Fibroblast of skin of left quadriceps (primary cell): ENCODE results near the gene MDC1.
"Not testable (repeated sequence)": the region's sequence is repeated elsewhere in the genome, so short reads cannot be mapped to it uniquely, and the experiment has no call there.

Source experiments
- DNase-seq, 2 experiments: peaks; one replicate each; pipeline ENCODE4 v3.0.0-alpha.2; 2013; ENCODE audit warnings: low read depth in 2 of 2

The MDC1 gene

DNA sequence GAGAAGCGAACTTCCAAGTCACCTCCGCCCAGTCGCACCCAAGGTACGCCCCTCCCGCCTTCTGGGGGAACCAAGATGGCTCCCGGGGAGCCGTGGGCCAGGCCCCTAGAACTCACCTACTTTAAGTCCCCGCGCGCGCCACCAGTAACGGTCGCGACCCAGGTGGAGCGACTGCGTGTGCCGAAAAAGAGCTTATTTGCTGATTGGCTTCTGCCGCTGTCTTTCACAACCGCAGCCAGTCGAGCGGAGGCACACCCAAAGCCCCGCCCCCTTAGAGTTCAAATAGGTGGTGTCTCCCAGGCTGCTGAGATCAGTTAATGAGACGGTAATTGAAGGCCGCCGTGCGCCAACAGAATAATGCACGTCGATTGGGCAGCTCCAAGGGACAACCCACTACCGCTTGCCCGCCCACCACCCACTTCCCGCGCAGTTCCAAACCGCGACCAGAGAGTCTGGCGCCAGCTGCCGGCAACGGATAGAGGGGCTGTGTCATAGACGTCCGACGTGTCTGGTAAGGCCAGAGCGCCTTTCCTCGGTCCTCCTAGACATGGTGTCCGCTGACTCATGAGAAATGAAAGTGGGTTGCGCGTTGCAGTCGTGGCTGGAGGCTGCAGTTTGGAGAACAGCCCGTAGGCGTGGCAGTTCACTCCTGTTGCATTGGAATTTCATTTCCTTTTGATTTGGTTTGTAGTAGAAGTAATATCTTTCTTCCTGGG lies at the start of gene MDC1:
Gene MDC1, minus strand, starts transcription at position 153 of the 716 bp plus-strand sequence. CDS start 2,106 bp downstream, outside the sequence.
- DNase-seq = peak; percentile 100

DNA sequence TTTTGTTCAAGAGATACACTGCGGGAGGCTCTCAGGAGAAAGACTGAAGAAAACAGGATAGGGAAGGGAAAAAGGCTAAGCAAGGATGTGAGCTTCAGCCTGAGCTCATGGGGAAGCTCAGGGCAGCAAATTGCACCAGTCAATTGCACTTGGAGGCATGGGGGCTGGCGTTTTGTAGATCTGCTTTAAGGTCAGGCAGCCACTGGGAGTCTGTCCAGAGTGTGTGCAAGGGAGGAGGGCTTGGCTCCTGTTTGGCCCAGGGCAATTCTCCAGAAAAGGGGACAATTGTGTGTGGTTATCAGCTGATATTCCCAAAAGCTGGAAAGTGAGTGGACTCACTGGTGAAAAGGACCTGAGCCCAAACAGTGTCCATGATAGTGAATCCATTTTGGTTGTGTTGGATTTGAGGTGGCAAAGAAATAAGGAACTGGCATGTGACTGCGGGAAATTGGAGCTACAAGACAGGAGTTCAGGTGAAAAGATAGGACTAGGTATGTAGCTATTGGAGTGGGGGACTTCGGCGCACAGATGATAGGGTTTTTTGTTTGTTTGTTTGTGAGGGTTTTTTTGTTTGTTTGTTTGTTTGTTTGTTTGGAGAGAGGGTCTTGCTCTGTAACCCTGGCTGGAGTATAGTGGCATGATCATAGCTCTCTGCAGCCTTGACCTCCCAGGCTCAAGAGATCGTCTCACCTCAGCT lies 49.5 kb upstream of the MDC1 start:
- DNase-seq = no peak

- DNase-seq = not testable (repeated sequence)
These were observed 48.4 kb upstream of the MDC1 start for GRCh38 chr6:30765495-30765894.

DNA sequence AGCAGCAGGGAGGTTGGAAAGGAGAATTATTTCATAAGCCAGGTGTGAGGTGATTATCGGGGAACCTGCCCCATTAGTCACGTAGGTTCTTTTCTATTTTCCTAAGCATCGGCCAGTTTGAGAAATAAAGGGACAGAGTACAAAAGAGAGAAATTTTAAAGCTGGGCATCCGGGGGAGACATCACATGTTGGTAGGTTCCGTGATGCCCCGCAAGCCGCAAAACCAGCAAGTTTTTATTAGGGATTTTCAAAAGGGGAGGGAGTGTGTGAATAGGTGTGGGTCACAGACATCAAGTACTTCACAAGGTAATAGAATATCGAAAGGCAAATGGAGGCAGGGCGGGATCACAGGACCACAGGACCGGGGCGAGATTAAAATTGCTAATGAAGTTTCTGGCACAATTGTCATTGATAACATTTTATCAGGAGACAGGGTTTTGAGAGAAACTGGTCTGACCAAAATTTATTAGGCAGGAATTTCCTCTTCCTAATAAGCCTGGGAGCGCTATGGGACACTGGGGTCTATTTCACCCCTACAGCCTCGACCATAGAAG lies 47.5 kb upstream of the MDC1 start:
- DNase-seq = not testable (repeated sequence)

- no peak for DNase-seq
These were observed 46.8 kb upstream of the MDC1 start for GRCh38 chr6:30763618-30764489.

DNA sequence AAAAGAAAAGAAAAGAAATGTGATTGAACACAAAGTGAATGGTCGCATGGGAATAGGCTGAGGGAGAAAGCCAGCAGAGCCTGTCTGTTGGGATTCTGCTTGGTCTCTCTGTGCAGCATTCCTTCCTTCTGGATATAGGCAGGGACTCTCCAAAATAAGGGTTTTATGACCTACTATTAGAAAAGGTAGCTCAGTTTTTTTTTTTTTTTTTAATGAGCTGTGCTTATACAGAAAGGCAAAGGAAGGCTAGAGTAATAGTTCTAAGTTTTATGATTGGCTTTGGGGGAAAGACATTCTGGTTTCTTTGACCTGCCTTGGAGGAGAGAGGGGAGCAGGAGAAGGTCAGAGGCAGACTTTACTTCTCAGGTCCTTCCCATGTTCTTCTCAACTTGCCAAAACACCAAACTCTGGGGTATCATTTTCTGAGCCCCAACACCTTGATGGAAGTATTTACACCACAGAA lies 46.1 kb upstream of the MDC1 start:
- DNase-seq = no peak

DNA sequence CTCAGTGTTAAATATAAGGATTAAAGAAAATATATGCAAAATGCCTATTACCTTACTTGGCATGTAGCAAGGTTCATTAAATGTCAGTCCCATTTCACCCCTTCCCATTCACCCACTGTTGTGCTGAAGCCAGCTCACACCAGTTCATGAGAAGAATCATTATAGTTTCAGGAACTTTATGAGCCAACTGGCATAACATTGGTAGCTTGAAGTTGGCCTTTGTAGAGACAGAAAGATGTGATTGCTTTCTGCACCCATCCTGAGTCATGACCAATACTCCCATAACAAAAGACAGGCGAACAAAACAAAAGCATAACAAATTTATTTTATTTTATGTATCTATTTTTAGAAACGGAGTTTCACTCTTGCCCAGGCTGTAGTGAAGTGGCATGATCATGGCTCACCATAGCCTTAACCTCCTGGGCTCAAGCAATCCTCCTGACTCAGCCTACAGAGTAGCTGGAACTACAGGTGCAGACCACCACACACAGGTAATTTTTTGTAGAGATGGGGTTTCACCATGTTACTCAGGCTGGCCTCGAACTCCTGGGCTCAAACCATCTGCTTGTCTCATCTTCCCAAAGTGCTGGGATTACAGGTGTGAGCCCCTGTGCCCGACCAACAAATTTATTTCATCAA lies 44.8 kb upstream of the MDC1 start:
- DNase-seq = no peak

DNA sequence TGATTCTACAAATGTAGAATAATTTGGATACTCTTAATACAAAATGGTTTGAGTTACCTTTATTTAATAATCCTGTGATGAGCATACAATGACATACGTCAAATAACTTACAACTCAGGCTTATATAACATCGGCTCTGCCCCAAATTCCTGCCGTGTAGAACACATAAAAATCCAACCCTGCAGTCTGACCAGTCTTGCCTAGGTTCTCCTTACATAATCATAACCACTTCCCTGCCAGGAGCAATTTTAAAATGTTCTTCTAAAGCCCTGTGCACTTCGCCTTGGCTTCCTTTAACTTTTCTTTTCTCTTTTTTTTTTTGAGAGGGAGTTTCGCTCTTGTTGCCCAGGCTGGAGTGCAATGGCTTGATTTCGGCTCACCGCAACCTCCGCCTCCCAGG lies 43.5 kb upstream of the MDC1 start:
- DNase-seq = no peak

DNA sequence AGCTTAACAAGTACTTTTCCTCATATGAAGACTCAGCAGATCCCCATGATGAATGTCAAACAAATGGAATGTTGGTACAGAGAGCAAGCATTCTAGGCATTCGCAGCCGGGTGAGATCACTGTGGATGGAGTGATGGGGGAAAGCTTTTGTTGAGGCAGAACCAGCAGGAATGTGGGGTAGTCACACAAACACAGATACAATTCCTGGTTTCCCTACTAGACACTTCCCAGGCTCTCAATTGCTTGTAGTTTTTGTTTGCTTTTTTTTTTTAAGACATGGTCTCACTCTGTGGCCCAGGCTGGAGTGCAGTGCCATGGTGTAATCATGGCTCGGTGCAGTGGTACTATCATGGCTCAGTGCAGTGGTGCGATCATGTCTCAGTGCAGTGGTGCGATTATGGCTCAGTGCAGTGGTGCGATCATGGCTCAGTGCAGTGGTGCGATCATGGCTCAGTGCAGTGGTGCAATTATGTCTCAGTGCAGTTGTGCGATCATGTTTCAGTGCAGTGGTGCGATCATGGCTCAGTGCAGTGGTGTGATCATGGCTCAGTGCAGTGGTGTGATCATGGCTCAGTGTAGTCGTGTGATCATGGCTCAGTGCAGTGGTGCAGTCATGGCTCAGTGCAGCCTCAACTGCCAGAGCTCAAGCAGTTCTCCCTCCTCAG lies 42.6 kb upstream of the MDC1 start:
- peak; percentile 92 for DNase-seq

GRCh38 chr6:30757261-30757904 lies 40.3 kb upstream of the MDC1 start:
- no peak for DNase-seq

- not testable (repeated sequence) for DNase-seq
These were observed 39.4 kb upstream of the MDC1 start for GRCh38 chr6:30756405-30757003.

DNA sequence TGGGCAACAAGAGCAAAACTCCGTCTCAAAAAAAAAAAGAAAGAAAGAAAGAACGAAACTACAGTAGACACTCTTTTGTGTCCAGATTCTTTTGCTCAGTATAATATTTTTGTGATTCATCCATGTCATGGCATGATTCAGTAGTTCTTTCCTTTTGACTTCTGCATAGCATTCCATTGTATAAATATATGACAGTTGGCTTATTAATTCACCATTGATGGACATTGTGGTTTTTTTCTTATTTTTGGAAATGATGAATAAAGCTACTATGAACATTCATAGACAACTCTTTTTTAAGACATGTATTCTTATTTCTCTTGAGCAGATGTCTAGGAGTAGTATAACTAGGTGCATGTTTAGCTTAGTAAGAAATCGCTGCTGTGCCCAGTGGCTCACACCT lies 37.5 kb upstream of the MDC1 start:
- no peak for DNase-seq

GRCh38 chr6:30752157-30752927 lies 35.3 kb upstream of the MDC1 start:
- DNase-seq = peak; percentile 99

- no peak for DNase-seq
These were observed 33.2 kb upstream of the MDC1 start for GRCh38 chr6:30750379-30750668.

DNA sequence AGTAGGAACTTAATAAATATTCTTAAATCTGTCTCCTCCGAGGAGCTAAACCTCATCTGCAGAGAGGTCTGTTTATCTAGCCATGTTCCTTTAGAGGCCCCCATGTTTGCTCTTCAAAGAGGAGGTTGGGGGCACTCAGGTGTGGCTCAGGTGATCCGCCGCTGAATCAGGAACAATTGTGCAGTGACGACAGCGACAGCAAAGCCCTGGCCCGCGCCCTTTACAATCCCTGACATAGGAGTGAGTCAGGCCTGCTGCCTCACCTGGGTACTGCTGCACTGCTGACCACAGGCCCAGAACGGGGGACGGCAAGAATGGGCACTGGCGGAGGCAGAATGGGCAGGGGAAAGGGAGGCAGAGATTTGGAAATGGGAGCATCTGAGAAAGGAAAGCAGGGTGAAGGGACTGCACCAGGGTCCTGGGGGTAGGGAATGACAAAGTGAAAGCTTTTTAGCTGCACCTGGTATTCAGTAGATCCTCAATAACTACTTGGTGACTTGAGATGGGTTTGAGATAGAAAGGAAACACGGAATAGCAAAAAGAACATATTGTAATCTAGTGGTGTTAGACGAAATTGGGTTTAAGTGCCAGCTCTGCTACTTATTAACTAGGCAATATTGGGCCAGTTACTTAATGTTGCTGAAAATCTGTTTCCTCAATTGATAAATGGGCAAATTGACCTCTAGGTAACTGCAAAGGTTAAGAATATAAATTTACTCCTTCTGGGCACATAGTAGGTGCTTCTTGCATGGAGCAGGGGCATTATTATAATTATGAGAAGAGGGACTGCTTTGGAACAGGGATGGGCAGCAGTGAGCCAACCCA lies 32.7 kb upstream of the MDC1 start:
- no peak for DNase-seq

- DNase-seq = no peak
These were observed 31.9 kb upstream of the MDC1 start for GRCh38 chr6:30748851-30749540.

DNA sequence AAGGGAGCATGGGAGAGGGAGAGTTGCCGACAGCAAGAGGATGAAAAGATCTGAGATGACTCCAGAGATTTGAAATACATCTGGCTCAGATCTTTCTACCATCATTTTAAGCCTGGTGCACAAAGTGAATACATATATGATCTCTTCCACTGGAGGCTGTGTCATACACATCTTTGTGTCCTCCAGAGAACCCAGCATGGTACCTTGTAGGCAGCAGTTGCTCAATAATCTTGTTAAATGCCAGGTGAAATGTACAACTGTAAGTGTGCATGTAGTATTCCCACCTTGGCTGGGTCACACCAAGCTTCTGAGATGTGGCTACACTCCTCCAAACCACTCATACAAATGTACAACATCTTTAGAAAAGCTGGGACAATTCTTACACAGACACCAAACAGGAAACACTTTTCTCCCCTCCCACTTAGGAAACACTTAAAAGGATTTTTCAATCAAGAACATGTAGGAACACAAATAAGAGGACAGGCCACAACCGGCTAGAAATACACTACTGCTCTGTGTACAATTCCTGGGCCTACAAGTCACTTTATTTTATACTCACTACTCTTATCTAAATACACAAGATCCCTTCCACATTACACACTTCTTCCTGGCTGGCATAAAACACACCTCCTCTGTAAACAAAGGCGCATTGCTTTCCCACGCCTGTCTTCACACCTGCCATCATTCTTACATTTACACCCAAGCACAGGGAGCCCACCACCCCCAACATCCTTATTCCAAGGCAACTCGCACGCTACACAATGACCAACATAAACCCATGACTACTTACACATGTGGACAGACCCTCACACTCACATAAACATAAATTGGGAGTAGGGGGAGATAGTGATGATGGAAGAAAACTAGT lies 31.1 kb upstream of the MDC1 start:
- DNase-seq = no peak
